Stimulated activated CD4-positive, alpha-beta T cell treated with anti-CD3 and anti-CD28 coated beads, Interleukin-2, amount 100 ng/mL, for 4 hours (primary cell): ENCODE measurements around the gene CDH16.
"Not testable (repeated sequence)": the region's sequence is repeated elsewhere in the genome, so short reads cannot be mapped to it uniquely, and the experiment has no call there.

Experiments used
- DNase-seq: peaks from one replicate; pipeline ENCODE4 v3.0.0-alpha.2; 2020; ENCODE audit warnings: low read depth

The CDH16 gene

DNA sequence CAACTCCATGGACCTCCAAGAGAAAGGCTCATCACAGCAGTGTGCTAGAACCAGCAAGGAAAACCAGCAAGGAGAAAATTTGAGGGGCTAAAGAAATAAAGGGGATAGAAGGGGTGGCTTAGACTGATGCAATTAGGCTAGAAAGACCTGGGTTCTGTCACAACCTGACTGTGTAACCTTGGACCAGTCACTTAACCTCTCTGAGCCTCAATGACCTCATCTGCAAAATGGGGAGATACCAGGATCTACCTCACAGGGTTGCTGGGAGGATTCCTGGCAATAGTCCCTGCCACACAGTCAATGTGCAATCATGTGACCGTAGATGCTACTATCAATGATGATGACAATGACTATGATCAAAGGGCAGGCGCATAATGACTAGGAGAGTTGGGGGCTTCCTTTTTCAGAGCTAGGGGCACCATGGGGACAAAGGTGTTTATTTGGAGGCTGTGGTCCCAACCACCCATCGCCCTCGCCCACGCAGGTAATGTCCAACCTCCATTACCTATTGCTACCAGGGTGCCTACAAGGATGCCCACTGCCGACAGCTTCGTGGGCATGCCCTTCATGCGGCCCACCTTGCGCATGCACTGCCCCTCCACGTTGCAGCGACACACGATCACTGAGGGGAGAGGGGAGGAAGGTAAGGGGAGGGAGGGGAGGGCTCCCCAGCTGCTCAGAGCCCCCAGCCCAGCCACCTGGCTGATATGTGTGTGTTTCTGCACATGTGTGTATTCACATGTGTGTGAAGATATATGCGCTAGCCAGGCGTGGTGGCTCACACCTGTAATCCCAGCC, 9.7 kb downstream of the CDH16 start:
- DNase-seq, result no peak

- DNase-seq, result no peak
These were observed 10.6 kb downstream of the CDH16 start for GRCh38 chr16:66908116-66908515.

DNA sequence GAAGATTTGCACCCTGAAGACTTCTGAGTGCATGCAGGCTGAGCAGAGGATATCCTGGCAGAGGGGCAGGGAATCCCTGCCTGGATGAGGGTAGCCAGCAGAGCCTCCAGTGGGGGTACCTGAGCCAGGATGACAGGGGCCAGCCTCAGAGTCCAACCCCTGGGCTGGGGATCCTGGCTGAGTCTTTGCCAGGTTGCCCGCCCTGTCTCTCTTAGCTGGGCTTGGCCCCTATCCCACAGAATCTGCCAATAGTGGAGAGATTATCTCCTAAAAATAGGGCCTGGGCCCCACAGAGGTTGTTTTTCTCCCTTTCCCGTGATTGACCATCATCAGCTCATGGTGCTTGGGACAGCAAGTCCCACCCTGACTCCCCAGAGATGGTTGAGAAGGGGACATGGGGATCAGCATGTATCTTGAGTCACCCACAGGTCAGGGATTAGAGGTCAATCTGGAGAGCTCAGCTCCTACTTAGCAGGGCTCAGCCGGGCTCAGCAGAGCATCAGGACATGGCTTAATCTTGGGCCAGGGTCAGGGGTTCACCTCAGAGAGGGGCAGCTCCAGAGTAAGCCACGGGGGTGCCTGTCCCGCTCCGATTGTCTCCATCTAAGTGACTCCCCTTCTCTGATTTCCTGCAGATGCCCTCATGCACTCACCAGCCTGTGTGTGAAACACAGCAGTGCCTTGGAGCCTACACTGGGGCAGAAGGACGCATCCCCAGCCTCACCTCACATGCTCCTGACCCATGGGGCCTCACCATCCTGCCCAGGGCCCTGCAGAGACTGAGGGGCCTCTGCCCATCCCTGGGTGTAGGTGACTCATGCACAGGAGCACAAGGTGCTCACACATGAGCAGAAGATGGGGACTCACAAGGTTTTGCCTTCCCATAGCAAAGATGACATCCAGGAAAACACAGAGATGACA, 11.5 kb downstream of the CDH16 start:
- DNase-seq, result no peak

GRCh38 chr16:66905633-66906539, 12.8 kb downstream of the CDH16 start:
- no peak for DNase-seq

DNA sequence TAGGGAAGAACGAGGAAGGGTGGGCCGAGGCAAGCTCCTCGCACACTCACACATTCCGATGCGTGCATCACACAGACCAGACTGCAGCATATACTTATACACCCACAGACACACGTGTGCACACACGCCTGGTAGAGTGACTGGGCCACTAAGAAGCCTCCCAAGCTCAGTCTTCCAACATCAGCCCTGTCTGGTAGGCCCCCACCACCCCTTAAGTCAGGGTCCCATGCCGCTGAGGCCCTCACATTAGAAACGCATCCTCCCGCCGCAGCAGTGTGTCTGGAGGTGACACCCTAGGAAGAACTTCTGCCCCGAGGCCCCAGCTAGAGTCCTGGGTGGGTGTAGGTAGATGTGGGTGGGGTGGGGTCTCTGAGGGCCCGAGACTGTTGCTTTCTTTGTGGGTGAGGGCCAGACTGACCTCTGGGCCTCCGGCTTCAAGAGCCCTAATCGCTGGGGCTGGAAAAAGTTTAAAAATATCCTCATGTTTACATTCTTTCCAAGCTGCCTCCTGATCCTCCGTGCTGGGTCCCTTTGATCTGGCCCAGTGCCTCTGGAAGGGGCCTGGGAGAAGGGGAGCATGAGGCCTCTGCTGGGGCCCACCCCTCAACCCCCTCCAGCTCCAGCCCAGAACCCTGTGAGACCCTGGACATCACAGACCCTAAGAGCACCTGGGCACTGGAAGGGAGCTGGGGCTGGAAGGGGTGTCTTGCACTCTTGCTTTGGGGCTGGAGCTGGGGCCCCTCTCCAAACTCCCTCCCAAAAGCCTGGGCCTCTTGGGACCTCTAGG, 13.6 kb downstream of the CDH16 start:
- DNase-seq, result no peak

DNA sequence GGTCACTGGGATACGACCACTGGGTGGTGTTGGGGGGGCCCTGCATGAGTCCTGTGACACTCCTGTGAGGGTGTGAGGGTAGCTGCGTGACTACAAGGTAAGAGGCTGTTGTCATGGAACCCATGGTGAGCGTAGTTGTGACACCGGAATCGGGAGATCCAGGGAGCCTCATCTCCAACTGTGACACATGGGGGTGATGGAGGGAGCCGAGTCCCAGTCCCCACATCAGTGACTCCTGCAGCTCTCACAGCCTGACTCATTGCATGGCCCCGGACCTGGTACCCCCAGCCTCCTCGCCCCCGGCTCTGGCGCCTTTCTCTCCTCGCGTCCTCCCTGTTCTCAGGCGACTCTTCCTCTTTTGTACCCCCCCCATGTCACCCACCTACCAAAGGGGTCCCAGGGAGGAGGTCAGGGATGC, 14.2 kb downstream of the CDH16 start:
- DNase-seq, result no peak

- no peak for DNase-seq
These were observed 14.9 kb downstream of the CDH16 start for GRCh38 chr16:66903544-66904427.

GRCh38 chr16:66902648-66903543, 15.8 kb downstream of the CDH16 start:
- DNase-seq, result no peak

GRCh38 chr16:66901626-66902025, 17.1 kb downstream of the CDH16 start:
- DNase-seq, result no peak

GRCh38 chr16:66900721-66901441, 17.8 kb downstream of the CDH16 start:
- no peak for DNase-seq

GRCh38 chr16:66899945-66900710, 18.6 kb downstream of the CDH16 start:
- DNase-seq, result no peak

DNA sequence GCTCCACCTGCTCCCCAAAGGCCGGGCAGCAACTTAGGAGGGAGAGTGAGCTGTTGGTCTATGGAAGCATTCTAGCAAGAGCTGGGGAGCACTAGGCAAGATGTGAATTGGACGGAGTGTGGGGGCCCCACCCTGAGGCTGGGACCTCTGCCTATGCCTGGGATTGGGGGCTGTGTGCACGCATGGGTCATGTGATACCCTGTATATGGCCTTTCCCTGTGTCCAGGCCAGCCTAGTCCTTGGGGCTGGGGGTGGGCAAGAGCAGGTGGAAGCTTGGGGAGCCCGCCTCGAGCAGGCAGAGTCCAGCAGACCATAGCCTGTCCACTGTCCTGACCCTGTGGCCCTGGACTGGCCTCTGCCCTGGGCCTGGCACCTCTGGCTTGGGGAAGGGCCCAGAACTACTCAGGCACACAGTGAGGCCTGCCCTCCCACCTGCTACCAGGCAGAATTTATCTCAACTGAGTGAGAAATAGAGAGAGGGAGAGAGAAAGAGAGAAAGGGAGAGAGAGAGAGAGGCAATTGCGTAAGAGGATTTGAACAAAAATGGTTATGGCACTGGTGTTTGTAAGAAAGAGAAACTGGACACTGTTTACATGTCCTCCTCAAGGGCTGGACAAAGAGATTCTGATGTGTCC, 19.3 kb downstream of the CDH16 start:
- no peak for DNase-seq

DNA sequence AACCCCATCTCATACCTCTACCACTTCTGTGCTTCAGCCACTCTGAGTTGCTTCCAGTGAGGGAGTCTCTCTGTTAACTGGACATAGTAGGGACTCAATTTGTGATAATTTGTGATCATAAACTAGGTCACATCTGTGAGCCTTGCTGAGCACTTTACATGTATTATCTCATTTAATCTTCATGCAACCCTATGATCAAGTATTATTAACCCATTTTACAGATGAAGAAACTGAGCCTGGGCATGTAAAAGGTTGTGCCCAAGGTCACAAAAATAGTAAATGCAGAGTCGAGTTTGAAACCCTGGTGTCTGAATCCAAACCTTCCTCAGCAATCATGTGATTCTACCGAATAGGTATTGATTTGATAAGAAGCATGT, 19.8 kb downstream of the CDH16 start:
- no peak for DNase-seq

DNA sequence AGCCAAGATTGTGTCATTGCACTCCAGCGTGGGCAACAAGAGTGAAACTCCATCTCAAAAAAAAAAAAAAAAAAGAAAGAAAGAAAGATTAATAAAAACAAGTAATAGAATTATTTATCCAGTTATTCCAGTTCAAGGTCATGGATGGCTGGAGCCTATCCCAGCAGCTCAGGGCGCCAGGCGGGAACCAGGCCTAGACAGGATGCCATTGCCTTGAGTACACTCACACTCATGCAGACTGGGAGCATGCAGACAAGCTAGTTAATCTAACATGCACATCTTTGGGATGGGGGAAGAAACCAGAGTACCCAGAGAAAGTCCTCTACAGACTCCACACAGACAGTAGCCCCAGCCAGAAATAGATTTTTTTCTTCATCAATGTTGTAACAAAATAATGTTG, 20.5 kb downstream of the CDH16 start:
- no peak for DNase-seq

- DNase-seq, result not testable (repeated sequence)
These were observed 22.0 kb downstream of the CDH16 start for GRCh38 chr16:66896682-66897081.

- no peak for DNase-seq
These were observed 22.7 kb downstream of the CDH16 start for GRCh38 chr16:66895999-66896398.

- no peak for DNase-seq
These were observed 23.1 kb downstream of the CDH16 start for GRCh38 chr16:66895689-66895979.
